Hepatocyte (in vitro differentiated cells): Measurements from ENCODE around the gene TNFSF15.

Experiments used
- CTCF ChIP-seq: fragments of 200-600 bp; sonication (generic); IDR thresholded peaks from 2 replicates; pipeline ENCODE4 v1.5.1; 2016; ENCODE audit warnings: antibody characterized with exemption, mild to moderate bottlenecking; ENCODE audit not compliant: poor library complexity
- EZH2 ChIP-seq: fragments of 200-600 bp; sonication (generic); IDR thresholded peaks from 2 replicates; pipeline ENCODE4 v1.6.1; 2016; ENCODE audit warnings: antibody characterized with exemption, mild to moderate bottlenecking, borderline replicate concordance
- EZH2phosphoT487 ChIP-seq: fragments of 200-600 bp; sonication (generic); IDR thresholded peaks from one replicate; pipeline ENCODE4 v1.6.1; 2018; ENCODE audit warnings: antibody characterized with exemption, mild to moderate bottlenecking, low read depth, moderate library complexity; ENCODE audit not compliant: unreplicated experiment, severe bottlenecking

GRCh38 chr9:114811301-114811700 is 5.5 kb upstream of the TNFSF15 start:
- TF ChIP-seq CTCF (no peak), EZH2phosphoT487 (no peak), EZH2 (no peak)
